Measurements from ENCODE around the gene SUSD6. TPM values are rescaled to one million over a fixed set of nuclear protein-coding genes. Genes with fewer than 3 reads are reported as not detected.

Gene SUSD6
- total RNA-seq, 1 donor from 2014 or later = 22.3 TPM

DNA sequence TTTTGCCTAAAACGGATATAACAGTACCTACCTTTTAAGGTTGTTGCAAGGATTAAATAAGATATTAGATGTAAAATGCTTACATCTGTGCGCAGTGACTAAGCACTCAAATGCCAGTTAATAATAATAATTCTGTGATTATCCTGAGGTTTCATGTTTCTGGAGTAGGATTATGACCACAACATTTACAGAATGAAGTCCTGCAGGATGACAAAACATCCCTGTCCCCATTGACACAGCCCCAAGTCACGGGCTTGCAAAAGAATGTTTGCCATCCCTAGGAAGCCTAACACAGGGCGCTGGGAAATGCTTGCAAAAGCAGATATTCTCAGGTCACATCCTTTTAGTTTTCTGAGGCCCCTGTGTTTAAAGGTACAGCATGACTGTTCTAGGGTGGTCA lies 20.1 kb downstream of the SUSD6 start:
- Mint-ChIP-seq H3K9me3 (ENCODE audit: low read depth) (no peaks in the 10 kb centered on the region), H3K4me3 (ENCODE audit: low read depth) (no peak overlapping the region), H3K4me1 (ENCODE audit: low read depth) (peaks cover 39% of the 10 kb centered on the region), H3K36me3 (ENCODE audit: insufficient read depth) (no peaks in the 10 kb centered on the region), H3K27me3 (no peaks in the 10 kb centered on the region), H3K27ac (peak overlapping the region; percentile 35)
- TF ChIP-seq CTCF (IDR thresholded peaks at IDR 0.05; ENCODE audit: unreplicated experiment) = no peak
- DNase-seq (ENCODE audit: low spot score, unreplicated experiment) = no peak

DNA sequence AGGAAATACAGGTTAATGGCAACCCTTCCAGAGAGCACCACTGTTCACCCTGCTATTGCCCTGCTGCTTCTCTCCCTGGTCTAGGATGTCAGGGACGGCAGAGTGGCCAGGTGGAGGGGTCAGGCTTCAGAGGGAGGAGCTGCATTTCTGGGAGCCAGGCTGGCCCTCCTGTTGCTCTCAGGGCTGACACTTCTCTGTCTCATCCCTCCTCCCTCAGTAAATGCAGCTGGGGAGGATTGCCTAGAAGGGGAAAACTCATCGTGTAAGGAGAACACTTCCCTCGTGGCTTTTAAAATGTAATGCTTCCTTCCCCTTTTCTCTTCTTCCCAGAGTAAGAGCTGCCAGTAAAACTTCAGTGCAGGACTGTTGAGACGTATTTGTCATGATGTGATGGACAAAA lies 20.8 kb downstream of the SUSD6 start:
- no peak overlapping the region for H3K4me3 Mint-ChIP-seq (ENCODE audit: low read depth)
- no peak for DNase-seq (ENCODE audit: low spot score, unreplicated experiment)
- H3K9me3 Mint-ChIP-seq (ENCODE audit: low read depth) = no peaks in the 10 kb centered on the region
- H3K36me3 Mint-ChIP-seq (ENCODE audit: insufficient read depth) = no peaks in the 10 kb centered on the region
- H3K27ac Mint-ChIP-seq = peak overlapping the region; percentile 1
- H3K27me3 Mint-ChIP-seq = no peaks in the 10 kb centered on the region
- TF ChIP-seq CTCF (IDR thresholded peaks at IDR 0.05; ENCODE audit: unreplicated experiment) = no peak
- H3K4me1 Mint-ChIP-seq (ENCODE audit: low read depth) = peaks cover 41% of the 10 kb centered on the region

DNA sequence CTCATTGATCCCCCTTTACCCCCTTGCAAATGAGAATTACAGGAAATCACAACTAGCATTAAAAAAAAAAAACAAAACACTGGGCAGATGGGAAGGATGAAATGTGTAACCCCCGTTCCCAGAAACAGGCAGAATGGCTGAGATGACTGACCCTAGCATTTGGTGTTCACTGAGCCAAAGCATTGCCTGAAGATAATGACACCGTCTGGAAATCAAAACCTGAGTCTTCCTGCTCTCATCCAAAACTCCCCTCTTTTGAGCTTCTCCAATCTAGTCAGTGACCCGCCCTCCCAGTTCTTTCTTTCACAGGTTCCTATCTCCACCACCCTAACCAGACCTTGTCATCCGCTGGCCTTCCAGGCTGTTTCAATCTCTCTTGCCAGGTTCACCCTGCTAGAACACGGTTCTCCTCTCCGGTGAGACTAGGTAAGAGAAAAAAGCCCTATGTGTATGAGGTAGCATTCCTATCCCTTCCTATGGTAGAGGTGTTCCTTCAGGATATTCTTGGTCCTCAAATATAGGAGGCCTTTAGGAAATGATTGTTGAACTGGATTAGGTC lies 21.3 kb downstream of the SUSD6 start:
- Mint-ChIP-seq H3K27me3 (no peaks in the 10 kb centered on the region), H3K4me1 (ENCODE audit: low read depth) (peaks cover 43% of the 10 kb centered on the region), H3K27ac (peak overlapping the region; percentile 1), H3K9me3 (ENCODE audit: low read depth) (no peaks in the 10 kb centered on the region), H3K4me3 (ENCODE audit: low read depth) (no peak overlapping the region), H3K36me3 (ENCODE audit: insufficient read depth) (no peaks in the 10 kb centered on the region)
- TF ChIP-seq CTCF (IDR thresholded peaks at IDR 0.05; ENCODE audit: unreplicated experiment) = no peak
- no peak for DNase-seq (ENCODE audit: low spot score, unreplicated experiment)

- Mint-ChIP-seq H3K36me3 (ENCODE audit: insufficient read depth) (no peaks in the 10 kb centered on the region), H3K27ac (peak overlapping the region; percentile 21), H3K4me1 (ENCODE audit: low read depth) (peaks cover 49% of the 10 kb centered on the region)
Observed at GRCh38 chr14:69633238-69633637, 21.8 kb downstream of the SUSD6 start.

GRCh38 chr14:69635981-69636639 lies 24.7 kb downstream of the SUSD6 start:
- no peak for TF ChIP-seq CTCF (IDR thresholded peaks at IDR 0.05; ENCODE audit: unreplicated experiment)
- DNase-seq (ENCODE audit: low spot score, unreplicated experiment) = no peak
- no peak overlapping the region for H3K4me3 Mint-ChIP-seq (ENCODE audit: low read depth)
- peaks cover 2% of the 10 kb centered on the region for H3K36me3 Mint-ChIP-seq (ENCODE audit: insufficient read depth)
- H3K27me3 Mint-ChIP-seq = no peaks in the 10 kb centered on the region
- H3K27ac Mint-ChIP-seq = no peak overlapping the region
- peaks cover 4% of the 10 kb centered on the region for H3K9me3 Mint-ChIP-seq (ENCODE audit: low read depth)
- peaks cover 49% of the 10 kb centered on the region for H3K4me1 Mint-ChIP-seq (ENCODE audit: low read depth)

More at GRCh38 chr14:69633238-69633637, 21.8 kb downstream of the SUSD6 start:
- no peak for DNase-seq (ENCODE audit: low spot score, unreplicated experiment)
- TF ChIP-seq CTCF (IDR thresholded peaks at IDR 0.05; ENCODE audit: unreplicated experiment) = no peak
- Mint-ChIP-seq H3K9me3 (ENCODE audit: low read depth) (no peaks in the 10 kb centered on the region), H3K4me3 (ENCODE audit: low read depth) (no peak overlapping the region), H3K27me3 (no peaks in the 10 kb centered on the region)

All from progenitor cell of endocrine pancreas (in vitro differentiated cells).